Suprapubic skin (tissue), 4 donors: Measurements from ENCODE around the gene WWC1. TPM values are rescaled to one million over a fixed set of nuclear protein-coding genes. Genes with fewer than 3 reads are reported as not detected.

Source experiments
- DNase-seq, 2 donors: peaks; one replicate each; pipeline ENCODE4 v3.0.0-alpha.2; 2019; ENCODE audit warnings: low spot score in 2 of 2
- H3K27ac ChIP-seq: fragments of 200-600 bp; sonication (generic); one replicate; pipeline ENCODE4 v1.5.1; 2019
- H3K27me3 ChIP-seq: fragments of 200-600 bp; sonication (generic); one replicate; pipeline ENCODE4 v1.5.1; 2019
- H3K36me3 ChIP-seq: fragments of 200-600 bp; sonication (generic); one replicate; pipeline ENCODE4 v1.5.1; 2019
- H3K4me1 ChIP-seq: fragments of 200-600 bp; sonication (generic); one replicate; pipeline ENCODE4 v1.5.1; 2019
- H3K4me3 ChIP-seq: fragments of 200-600 bp; sonication (generic); one replicate; pipeline ENCODE4 v1.5.1; 2019; ENCODE audit warnings: mild to moderate bottlenecking
- H3K9me3 ChIP-seq: fragments of 200-600 bp; sonication (generic); one replicate; pipeline ENCODE4 v1.5.1; 2019
- CTCF ChIP-seq, 2 donors: fragments of 200-600 bp in 1 of 2; fragments of 450-650 bp in 1 of 2; sonication (generic) in 1 of 2; IDR thresholded peaks; one replicate each; pipeline ENCODE4 v1.5.1; 2016 to 2019; ENCODE audit warnings: antibody characterized with exemption in 2 of 2, mild to moderate bottlenecking in 1 of 2, moderate library complexity in 1 of 2
- EP300 ChIP-seq: sonication (generic); formaldehyde crosslinking; IDR thresholded peaks from one replicate; pipeline ENCODE4 v1.6.1; 2017; ENCODE audit warnings: antibody characterized with exemption
- POLR2A ChIP-seq, 2 donors: fragments of 450-650 bp; IDR thresholded peaks; one replicate each; pipeline ENCODE4 v1.6.1; 2017; ENCODE audit warnings: antibody characterized with exemption in 2 of 2, mild to moderate bottlenecking in 2 of 2, moderate library complexity in 2 of 2
- POLR2AphosphoS5 ChIP-seq, 3 donors: sonication (generic); formaldehyde crosslinking; IDR thresholded peaks; one replicate each; pipeline ENCODE4 v1.6.1; 2017; ENCODE audit warnings: antibody characterized with exemption in 3 of 3
- WGBS: methylation state at CpG from one replicate; pipeline ENCODE4 v1.1.5; 2018; 5-methylcytosine and 5-hydroxymethylcytosine counted together
- total RNA-seq, 4 donors: library from RNA; depleted of rRNA; stranded (reverse); fragments of >200 nt; gene quantifications; one replicate each; pipeline ENCODE4 v1.1.0, GENCODE V29; 2016

The WWC1 gene
- total RNA-seq, 4 donors from 2014 or later, result 28.3 to 38.3 (median 31.6) TPM

- no peaks in the 10 kb centered on the region for H3K9me3 ChIP-seq
- WGBS, result no CpG with 5 or more reads among the region's 4 CpGs
- TF ChIP-seq POLR2A (IDR thresholded peaks at IDR 0.05) (no peak), POLR2AphosphoS5 (IDR thresholded peaks at IDR 0.05) (no peak), EP300 (no peak), CTCF (IDR thresholded peaks at IDR 0.05) (no peak)
- H3K36me3 ChIP-seq, result no peaks in the 10 kb centered on the region
- no peak overlapping the region for H3K27ac ChIP-seq
- no peak for DNase-seq
- H3K4me1 ChIP-seq, result peaks cover 9% of the 10 kb centered on the region
- no peak overlapping the region for H3K4me3 ChIP-seq
- no peaks in the 10 kb centered on the region for H3K27me3 ChIP-seq
These were observed 99.0 kb downstream of the WWC1 start for GRCh38 chr5:168390491-168390890.

GRCh38 chr5:168393773-168394172, 102.3 kb downstream of the WWC1 start:
- Histone ChIP-seq H3K27me3 (no peaks in the 10 kb centered on the region), H3K9me3 (no peaks in the 10 kb centered on the region), H3K27ac (no peak overlapping the region), H3K36me3 (no peaks in the 10 kb centered on the region), H3K4me3 (no peak overlapping the region), H3K4me1 (peaks cover 9% of the 10 kb centered on the region)
- WGBS, result 79% methylated on average over 3 of the region's 3 CpGs
- TF ChIP-seq CTCF (IDR thresholded peaks at IDR 0.05) (no peak), POLR2A (IDR thresholded peaks at IDR 0.05) (no peak), POLR2AphosphoS5 (IDR thresholded peaks at IDR 0.05) (no peak), EP300 (no peak)
- DNase-seq, result no peak

GRCh38 chr5:168400429-168401220, 109.2 kb downstream of the WWC1 start:
- no peak for TF ChIP-seq EP300
- no peak for TF ChIP-seq POLR2AphosphoS5 (IDR thresholded peaks at IDR 0.05)
- no peak for TF ChIP-seq POLR2A (IDR thresholded peaks at IDR 0.05)
- TF ChIP-seq CTCF (IDR thresholded peaks at IDR 0.05), result no peak
- Histone ChIP-seq H3K36me3 (peaks cover 4% of the 10 kb centered on the region), H3K27ac (no peak overlapping the region), H3K4me3 (no peak overlapping the region), H3K4me1 (peaks cover 15% of the 10 kb centered on the region), H3K27me3 (no peaks in the 10 kb centered on the region), H3K9me3 (no peaks in the 10 kb centered on the region)
- no peak for DNase-seq
- 82% methylated on average over 4 of the region's 4 CpGs for whole genome bisulfite sequencing

GRCh38 chr5:168401226-168401625, 109.8 kb downstream of the WWC1 start:
- Histone ChIP-seq H3K27me3 (no peaks in the 10 kb centered on the region), H3K9me3 (no peaks in the 10 kb centered on the region), H3K4me3 (no peak overlapping the region), H3K36me3 (peaks cover 4% of the 10 kb centered on the region), H3K4me1 (peaks cover 15% of the 10 kb centered on the region), H3K27ac (no peak overlapping the region)
- 69% methylated on average over 5 of the region's 5 CpGs for WGBS
- DNase-seq, result no peak
- TF ChIP-seq POLR2A (IDR thresholded peaks at IDR 0.05) (no peak), CTCF (IDR thresholded peaks at IDR 0.05) (no peak), POLR2AphosphoS5 (IDR thresholded peaks at IDR 0.05) (no peak), EP300 (no peak)

GRCh38 chr5:168401880-168402279, 110.4 kb downstream of the WWC1 start:
- H3K27me3 ChIP-seq, result no peaks in the 10 kb centered on the region
- H3K9me3 ChIP-seq, result no peaks in the 10 kb centered on the region
- 71% methylated on average over 4 of the region's 4 CpGs for WGBS
- peak overlapping the region; percentile 9 for H3K27ac ChIP-seq
- no peak for DNase-seq
- H3K36me3 ChIP-seq, result peaks cover 4% of the 10 kb centered on the region
- peaks cover 15% of the 10 kb centered on the region for H3K4me1 ChIP-seq
- no peak overlapping the region for H3K4me3 ChIP-seq
- TF ChIP-seq EP300, result no peak
- TF ChIP-seq POLR2A (IDR thresholded peaks at IDR 0.05), result no peak
- TF ChIP-seq POLR2AphosphoS5 (IDR thresholded peaks at IDR 0.05), result no peak
- no peak for TF ChIP-seq CTCF (IDR thresholded peaks at IDR 0.05)
